Stimulated activated CD4-positive, alpha-beta T cell treated with anti-CD3 and anti-CD28 coated beads, TNF-alpha, amount 100 ng/mL, for 4 hours (primary cell): Measurements from ENCODE around the gene TNC.

Experiments
- DNase-seq, 3 experiments: peaks; one replicate each; pipeline ENCODE4 v3.0.0-alpha.2; 2020; ENCODE audit warnings: low read depth in 3 of 3

TNC gene

DNA sequence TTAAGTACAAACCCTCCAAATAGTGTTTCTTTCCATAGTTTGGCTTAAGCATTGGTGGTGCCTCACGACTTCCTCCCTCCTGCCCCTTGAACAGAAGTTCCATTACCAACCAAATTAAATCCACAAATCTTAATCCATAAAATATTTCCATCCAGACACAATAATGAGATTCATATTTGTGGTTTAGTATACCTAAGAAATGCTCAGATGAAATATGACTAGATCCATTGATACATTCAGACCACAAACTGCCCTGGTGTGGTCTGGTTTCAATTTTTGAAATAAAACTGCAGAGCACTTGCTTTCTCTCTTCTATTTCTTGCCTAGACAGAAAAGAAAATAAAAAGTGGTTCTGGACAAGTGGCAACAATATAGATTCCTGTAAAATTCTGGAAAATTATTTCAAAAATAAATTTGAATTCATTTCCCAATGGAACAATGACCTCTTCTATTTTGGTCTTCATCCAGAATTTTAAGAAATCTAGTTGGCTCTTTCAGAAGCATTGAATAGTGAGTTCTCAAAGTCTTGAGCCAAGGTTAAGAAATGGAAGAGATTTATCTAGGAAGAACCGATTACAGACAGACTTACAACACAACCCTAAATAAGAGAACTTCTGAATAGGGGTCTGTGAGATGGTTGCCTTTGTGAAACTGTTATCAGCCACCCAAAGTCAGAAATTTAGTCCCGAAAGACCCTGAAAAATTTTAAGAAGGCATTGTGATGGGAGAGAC is 14.0 kb downstream of the TNC start:
- DNase-seq: no peak

DNA sequence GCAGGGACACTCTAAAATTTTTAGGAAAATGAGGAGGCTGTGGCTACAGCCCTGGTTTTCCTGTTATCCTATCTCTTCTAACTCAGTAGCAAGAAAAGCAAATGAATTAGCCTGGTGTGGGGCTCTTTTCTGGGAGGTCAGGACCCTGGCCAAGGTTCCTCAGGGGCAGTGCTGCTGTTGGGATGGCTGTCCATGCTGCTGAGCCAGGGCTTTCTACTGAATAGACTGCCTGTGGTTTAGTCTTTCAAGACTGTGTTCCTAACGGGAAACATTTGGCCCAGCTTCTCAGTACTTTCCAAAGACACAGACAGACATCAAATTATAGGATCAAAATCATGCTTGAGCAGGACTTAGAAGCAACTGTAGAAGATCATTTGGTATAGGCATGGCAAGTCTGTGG is 18.1 kb downstream of the TNC start:
- no peak for DNase-seq

DNA sequence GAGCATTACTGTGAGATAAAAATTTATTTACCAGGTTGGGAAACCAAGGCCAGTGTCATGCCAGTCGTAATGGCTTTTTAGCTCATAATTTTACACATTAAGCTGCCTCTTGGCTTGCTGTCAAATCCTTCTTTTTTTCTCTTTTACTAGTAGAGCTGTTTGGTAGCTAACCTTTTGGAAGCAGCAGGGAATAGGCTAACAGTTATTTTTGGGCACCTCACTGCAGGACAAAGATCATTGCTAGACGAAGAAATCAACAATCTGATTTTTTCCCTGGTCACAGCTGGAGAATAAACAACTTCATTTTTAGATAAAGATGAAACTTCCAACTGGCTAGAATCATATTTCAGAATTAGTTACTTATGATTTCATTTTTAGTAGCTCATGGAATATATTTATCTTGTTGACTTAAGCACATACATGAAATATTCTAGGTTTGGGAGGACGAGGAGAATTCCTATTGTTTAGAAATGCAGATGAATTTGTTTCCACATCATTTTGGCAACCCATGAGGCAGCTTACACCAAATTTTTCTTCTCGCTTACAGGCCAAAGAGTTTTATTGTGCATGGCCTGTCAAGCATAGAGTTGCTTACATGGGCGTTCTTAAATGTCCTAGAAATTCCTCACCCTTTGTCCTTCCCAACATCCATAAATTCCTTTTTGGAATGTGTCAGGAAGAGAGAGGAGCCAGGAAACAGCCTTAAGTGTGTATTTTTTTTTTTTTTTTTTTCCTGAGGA is 19.6 kb downstream of the TNC start:
- no peak for DNase-seq

DNA sequence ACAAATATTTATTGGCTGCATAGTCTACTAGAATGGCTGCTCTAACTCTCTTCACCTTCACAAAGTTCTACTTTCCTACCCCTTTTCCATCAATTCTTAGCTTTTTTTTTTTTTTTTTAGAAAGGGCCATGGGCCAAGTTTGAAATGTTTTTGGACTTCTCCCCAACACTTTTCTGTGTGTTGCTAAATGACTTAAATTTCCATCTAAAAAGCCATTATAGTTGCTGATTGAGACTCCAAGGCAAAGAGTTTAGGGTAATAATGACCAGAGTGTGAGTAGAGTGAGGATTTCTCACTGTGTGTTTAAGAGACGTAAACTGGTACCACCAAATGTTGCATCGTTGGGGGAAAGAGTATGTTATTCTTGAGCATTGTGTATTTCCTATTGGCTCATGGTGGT is 24.4 kb downstream of the TNC start:
- no peak for DNase-seq

DNA sequence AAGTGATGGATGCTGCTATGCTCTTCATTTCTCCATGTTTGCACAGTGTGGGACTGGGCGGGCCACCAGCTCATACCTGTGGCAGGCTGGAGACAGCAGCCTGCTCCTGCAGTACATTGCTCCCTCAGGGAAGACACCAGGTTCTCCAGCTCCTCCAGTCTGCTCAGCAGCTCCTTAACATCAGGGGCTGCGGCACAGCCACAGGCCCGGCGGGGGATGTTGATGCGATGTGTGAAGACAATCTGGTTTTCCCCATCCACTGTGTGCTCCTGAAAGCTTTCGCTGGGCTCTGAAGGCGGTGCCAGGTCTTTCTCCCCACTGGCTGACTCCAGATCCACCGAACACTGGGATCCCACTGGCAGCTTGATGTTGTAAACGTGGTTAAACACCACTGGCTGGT is 27.5 kb downstream of the TNC start:
- DNase-seq: no peak

DNA sequence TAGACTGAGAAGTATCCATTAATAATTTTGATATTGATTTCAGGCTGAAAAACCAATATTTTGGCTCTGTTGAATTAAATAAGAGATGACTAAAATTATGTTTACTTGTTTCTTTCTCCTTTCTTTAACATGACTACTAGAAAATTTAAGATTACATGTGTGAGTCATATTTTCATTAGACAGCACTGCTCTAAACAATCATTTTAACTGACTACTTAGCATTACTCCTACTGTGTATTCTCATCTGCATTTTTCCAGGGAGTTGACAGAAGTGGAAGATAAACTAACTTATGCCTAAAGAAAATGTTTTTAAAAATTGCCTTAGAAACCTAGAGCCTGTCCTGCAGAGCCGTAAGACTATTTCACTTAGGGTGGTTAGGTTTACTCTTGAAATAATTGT is 29.1 kb downstream of the TNC start:
- no peak for DNase-seq

DNA sequence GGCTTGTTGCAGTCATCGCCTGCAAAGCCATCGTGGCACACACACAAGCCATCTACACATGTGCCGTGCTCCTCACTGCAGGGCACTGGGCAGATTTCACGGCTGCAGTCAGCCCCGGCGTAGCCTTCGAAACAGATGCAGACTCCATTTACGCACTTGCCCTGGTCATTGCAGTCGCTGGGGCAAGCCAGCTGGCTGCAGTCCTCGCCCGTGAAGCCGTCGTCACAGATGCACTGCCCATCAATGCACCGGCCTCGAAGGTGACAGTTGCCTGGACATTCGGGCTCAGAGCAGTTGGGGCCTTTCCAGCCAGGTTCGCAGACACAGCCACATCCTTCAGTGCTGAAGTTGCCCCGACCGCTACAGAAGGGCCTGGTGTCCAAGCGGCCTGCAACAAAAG is 31.1 kb downstream of the TNC start:
- DNase-seq: no peak

DNA sequence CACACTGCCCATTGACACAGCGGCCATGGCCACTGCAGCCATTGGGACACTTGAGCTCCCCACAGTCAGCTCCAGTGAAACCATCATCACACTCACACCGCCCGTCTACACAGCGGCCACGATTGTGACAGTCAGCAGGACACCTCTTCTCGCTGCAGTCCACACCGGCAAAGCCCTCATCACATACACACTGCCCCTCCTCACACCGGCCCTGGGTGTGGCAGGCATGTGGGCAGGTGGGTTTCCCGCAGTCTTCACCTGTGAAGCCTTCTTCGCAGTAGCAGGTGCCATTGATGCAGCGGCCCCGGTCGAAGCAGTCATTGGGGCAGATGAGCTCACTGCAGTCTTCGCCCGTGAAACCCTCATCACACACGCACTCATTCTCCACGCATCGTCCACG is 31.5 kb downstream of the TNC start:
- DNase-seq: no peak

DNA sequence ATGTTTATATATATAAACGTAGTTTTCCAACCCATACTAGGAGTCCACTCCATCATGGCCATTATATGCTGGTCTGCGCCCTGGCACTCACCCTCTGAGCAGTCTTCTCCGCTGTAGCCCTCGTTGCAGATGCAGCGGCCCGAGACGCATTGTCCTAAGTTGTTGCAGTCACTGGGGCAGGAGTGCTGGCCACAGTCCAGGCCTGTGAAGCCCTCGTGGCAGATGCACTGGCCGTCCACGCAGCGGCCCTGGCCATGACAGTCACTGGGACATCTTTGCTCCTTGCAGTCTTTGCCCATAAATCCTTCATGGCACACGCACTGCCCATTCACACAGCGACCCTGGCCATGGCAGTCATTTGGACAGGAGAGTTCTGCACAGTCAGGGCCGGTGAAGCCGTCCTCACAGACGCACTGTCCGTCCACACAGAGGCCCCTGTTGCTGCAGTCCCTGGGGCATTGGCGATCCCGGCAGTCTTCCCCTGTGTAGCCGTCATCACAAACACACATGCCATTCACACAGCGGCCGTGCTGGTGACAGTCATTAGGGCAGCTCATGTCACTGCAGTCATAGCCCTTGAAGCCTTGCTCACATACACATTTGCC is 32.1 kb downstream of the TNC start:
- DNase-seq: no peak

DNA sequence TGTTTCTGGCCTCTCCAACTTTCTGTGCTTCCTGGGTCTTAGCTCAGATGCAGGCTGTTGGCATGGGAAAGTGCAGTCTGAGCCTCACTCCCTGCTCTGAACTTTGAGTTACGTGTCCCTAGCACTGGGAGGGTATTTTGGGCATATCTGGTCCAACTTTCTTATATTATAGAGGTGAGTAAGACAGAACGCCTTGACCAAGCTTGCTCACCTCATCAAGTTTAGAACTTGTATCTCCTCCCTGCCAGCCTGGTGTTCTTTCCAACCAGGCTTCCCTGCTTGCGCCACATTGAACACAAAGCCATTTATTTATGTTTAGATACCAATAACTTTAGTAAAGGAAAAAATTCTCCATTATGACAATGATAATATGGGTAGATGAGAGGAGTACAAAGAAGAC is 33.2 kb downstream of the TNC start:
- DNase-seq: no peak

DNA sequence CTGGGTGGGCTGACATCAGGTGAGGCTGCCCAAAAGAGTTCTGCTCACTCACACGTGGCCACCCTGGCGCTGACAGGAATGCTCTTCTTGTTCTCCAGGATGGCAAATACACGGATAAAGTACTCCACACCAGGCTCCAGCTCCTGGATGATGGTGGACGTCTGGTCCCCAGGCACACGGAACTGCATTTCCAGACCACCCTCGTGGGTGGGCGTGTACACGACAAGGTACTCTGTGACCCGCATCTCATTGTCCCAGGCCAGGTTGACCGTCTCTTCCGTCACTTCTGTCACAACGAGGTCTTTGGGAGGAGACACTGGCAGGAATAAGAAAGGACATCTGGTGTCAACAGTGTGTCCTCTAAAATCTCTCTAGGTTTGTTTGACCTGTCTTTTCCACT is 33.8 kb downstream of the TNC start:
- DNase-seq: no peak

DNA sequence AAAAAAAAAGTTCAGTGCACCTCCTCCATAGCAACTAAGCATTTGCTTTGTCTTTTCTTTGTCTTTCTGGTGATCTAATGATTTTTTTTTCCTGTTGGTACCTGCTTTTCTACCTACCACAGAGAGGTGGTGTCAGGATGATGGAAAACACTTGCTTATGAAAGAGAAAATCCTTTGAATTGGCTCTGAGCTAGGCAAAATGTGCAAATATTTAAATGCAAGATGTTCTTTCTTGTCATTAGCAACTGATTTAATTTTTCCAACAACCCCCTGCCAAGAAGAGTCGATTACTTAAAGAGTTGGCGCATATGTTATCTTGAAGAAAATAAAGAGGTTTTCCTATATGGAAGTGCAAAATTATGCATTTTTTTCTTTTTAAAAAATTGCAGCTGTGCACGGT is 37.7 kb downstream of the TNC start:
- no peak for DNase-seq

DNA sequence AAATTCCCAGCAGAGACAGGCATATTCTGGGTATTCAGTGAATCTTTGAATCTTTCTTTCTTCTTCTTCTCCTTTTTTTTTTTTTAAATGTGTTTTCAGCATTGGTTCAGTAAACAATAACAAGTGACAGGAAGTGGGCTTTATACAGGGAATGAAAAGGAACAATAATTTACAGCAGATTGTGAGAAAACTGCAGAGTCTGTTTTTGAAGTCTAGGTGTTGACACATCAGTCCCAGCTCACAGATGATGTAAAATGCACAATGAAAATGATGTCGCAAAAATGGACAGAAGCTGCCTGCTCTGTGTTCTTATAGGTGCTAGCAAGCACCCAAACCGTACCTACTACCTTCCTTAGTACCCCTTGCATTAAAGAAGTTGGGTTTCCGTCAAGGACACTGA is 38.8 kb downstream of the TNC start:
- DNase-seq: no peak

DNA sequence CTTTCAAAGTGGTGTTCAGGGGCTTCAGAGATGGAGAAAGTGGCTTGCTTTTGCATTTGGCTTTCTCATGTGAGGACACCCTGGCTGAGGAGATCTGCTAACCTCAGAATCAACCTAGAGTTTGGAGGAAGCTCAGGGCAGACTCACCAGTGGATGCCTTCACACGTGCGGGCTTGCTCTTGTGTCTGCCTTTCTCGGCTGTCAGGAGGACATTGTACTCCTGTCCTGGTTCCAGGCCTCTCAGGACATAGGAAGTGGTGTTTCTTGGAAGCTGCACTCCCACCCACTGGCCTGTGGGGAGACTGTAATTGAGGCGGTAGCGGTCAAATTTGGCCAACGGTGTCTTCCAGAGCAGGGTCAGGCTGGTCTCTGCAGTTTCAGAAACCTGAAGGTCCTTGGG is 44.5 kb downstream of the TNC start:
- no peak for DNase-seq

DNA sequence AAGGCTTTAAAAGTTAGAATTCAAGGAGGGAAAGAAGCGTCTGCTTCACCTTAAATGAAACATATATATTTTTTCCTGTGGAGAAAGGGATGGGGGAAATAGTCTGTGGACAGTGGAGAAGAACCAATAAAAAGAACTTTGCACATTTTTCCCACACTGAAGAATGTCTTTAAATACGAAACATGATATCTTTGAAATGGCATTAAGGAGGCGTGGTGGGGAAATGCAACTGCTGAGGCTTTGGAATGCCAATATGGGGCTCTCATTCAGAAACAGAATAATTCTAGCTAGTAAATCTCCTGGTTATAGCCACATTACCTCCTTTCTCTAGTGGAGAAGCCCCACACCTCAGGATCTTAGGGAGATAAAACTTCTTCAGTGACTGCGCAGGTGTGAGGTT is 46.8 kb downstream of the TNC start:
- no peak for DNase-seq

DNA sequence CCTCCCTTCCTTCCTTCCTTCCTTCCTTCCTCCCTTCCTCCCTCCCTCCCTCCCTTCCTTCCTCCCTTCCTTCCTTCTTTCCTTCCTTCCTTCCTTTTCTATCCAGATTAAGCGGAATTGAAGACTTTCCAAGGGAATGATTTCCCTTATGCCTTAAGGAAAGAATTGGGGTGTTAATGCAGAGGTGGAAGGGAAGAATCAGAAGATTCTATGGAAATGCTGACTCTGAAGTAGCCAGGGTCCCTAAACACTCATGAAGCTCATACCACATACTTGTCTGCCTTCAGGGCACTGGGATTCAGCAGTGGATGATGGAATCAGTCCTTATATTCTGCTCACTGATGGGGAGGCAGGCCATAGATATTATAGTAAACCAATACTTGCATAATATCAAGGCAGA is 48.2 kb downstream of the TNC start:
- DNase-seq: no peak

DNA sequence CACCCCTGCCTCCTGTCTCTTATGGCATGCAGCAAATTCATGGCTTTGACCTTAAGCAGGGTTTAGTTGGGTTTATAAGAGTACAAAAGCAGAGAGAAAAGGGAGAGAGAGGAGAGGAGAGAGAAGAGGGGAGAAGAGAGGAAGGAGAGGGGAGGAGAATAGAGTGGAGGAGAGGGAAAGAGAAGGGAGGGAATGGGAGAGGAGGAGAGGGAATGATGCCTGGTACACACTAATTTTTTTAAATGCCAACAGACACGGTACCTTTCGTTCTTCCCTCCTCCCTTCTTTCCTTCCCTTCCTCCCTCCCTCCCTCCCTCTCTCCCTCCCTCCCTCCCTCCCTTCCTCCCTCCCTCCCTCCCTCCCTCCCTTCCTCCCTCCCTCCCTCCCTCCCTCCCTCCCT is 48.7 kb downstream of the TNC start:
- no peak for DNase-seq

DNA sequence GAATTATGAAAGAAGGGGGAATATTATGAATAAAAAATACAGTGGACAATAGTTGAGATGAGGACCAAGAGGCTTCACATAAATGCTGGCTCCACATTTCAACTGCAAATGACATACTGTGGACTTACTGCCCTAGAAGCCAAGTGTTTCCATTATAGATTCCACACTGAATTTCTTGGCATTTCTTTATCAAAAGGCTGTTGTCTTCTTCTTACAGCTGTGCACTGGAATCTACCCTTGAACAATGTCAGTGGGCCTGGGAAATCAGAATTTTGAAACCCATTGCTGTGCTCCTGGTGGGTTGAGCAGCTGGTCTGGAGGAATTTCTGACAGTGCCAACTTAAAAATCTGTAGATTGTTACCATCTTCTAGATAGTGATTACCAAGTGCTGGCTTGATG is 49.9 kb downstream of the TNC start:
- DNase-seq: no peak

DNA sequence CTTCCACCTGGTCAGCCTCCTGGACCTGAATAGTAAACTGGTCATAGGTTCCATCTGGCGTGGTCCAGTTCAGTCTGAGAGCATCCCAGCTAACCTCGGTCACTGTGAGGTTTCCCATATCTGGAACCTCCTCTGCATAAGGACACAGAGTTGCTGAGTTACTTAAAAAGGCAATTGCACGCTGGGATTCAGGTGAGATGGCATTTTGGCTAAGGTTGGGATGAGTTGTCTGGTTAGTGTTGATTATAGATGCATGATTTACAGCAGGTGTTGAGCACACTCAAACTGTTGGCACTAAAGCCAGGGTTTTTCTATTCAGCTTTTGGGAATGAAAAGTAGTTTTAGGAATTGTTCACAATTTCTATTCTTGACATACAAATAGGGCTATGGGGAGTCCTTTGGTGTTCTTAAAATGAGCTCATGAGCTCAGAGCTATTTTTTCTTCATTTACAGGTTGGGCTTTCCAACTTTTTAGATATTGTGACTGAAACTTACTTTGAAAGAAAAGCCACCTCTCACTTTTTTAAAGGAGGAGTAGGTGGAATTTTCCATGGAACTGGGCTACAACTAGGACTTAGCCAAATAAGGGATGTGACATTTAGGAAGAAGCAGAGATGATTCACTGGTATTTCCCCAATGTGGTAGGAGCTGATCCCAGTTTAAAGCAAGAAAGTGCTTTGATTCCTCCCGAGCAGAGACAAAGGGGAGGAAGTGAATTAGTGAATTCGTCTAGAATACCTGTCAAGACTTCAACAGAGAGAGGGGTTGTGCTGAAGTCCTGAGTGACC is 54.7 kb downstream of the TNC start:
- DNase-seq: no peak

DNA sequence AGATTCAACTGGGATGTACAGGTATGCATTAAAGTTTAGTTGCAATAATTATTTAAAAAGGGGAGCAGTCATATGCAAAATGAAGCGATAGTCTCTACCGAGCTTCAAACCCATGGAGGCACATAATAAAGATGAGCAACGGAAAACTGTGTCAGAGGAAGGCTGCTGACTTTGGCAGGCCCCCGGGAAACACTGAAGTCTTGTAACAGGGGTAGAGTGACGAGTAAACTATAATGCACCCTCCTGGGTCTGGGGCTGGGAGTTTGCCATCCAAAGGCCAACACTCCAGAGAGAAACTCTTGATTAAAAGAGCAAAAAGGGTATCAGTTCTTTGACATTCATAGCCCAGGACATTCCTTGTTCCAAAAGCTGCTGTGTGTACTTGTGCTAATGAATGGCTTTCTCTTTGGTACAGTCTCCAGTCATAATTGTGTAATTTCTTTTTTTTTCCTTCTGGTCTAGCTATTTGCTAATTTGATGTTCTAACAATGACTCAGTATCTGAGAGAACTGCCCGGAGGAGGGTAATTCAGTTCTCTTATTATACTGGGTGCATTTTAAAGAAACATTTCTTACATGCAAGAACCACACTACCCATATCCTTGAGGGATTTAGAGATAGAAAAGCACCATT is 59.2 kb downstream of the TNC start:
- DNase-seq: no peak

DNA sequence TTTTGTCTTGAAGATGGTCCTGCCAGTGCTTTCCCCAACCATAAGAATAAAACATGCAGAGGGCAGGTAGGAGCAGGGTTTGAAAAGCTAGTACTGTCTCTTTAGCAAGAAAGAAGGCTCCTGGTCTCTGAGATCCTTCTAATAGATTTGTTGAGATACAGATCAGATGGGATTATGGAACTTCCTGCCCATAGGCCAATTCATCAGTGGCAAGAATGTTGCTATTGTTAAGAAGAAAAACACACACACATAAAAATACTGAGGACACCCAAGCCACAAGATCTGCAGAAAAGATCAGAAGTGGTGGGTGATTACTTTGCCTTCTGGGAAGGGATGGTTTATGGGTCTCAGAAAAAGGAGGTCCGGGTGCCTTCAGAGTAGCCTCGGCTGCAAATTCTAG is 59.8 kb downstream of the TNC start:
- no peak for DNase-seq

DNA sequence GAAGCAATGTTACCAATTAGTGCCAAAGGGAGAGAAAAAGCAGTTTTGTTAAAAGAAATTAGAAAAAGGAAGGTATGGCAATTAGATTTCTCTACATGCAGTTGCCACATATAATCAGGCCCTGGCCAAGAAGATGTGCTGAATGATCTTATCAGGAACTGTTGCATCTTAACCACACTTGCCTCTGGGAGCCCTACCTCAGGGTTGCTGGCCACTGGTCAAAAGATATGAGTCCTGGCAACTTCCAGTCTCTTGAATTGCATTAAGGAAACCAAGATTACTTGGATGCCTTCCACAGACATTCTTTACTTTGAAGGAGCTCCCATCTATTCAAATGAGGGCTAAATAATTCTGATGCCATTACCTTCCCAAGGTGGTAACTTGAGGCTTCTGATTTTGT is 60.4 kb downstream of the TNC start:
- no peak for DNase-seq
